IMR-90 (cell line): Measurements from ENCODE around the gene MAGEA9. TPM values are rescaled to one million over a fixed set of nuclear protein-coding genes. Genes with fewer than 3 reads are reported as not detected.
"Not testable (repeated sequence)": the region's sequence is repeated elsewhere in the genome, so short reads cannot be mapped to it uniquely, and the experiment has no call there.

Experiments
- ATAC-seq: fragments of 200-7000 bp; cut with Tn5 transposase; 2 replicates; pipeline ENCODE4 v1.9.1; 2020; ENCODE audit warnings: low read depth, mild to moderate bottlenecking, moderate library complexity
- BruUV-seq: library from RNA; stranded (reverse); fragments of 400-500 nt; replicated peaks from 2 replicates; lab custom pipeline; 2021; lab: Mats Ljungman, UMichigan
- CTCF ChIA-PET: fragments of 300-600 bp; formaldehyde crosslinking; extraction: SDS; loops from one replicate; lab custom pipeline; 2021; ENCODE audit warnings: antibody characterized with exemption; lab: Yijun Ruan, JAX
- POLR2A ChIA-PET: fragments of 300-600 bp; sonication (Branson Sonifier 250); formaldehyde crosslinking; loops from one replicate; lab custom pipeline; 2022; ENCODE audit warnings: antibody characterized with exemption; ENCODE audit not compliant: unreplicated experiment; lab: Charles Lee
- DNase-seq: peaks from one replicate; pipeline ENCODE4 v3.0.0; 2013
- H2AFZ ChIP-seq: replicated peaks from 2 replicates; pipeline ENCODE3; 2013; ENCODE audit warnings: low read length, mild to moderate bottlenecking; ENCODE audit not compliant: poor library complexity
- H2AK5ac ChIP-seq: 2 replicates; pipeline ENCODE4 v1.6.1; 2013; ENCODE audit warnings: low read depth, low read length, inconsistent platforms
- H2AK9ac ChIP-seq: replicated peaks from 2 replicates; pipeline ENCODE3; 2013; ENCODE audit warnings: mild to moderate bottlenecking, low read depth, low read length, moderate library complexity; ENCODE audit not compliant: poor library complexity
- H2BK120ac ChIP-seq: 2 replicates; pipeline ENCODE4 v1.6.1; 2013; ENCODE audit warnings: low read depth, low read length, inconsistent platforms
- H2BK15ac ChIP-seq: 3 replicates; pipeline ENCODE4 v1.6.1; 2013; ENCODE audit warnings: low read depth, low read length, inconsistent platforms
- H2BK20ac ChIP-seq: 2 replicates; pipeline ENCODE4 v1.6.1; 2013; ENCODE audit warnings: low read depth, mild to moderate bottlenecking, inconsistent platforms, low read length, moderate library complexity
- H2BK5ac ChIP-seq: 2 replicates; pipeline ENCODE4 v1.6.1; 2013; ENCODE audit warnings: mild to moderate bottlenecking, low read depth, low read length, inconsistent platforms; ENCODE audit not compliant: poor library complexity, severe bottlenecking
- H3K14ac ChIP-seq: replicated peaks from 2 replicates; pipeline ENCODE4 v1.6.1; 2013; ENCODE audit warnings: low read depth, low read length, inconsistent platforms
- H3K18ac ChIP-seq: 2 replicates; pipeline ENCODE4 v1.6.1; 2013; ENCODE audit warnings: low read depth, low read length, control low read depth
- H3K23ac ChIP-seq: 2 replicates; pipeline ENCODE4 v1.6.1; 2013; ENCODE audit warnings: low read depth, low read length, inconsistent platforms
- H3K27ac ChIP-seq: 2 replicates; pipeline ENCODE4 v1.5.1; 2013; ENCODE audit warnings: mild to moderate bottlenecking, control low read depth, low read length; ENCODE audit not compliant: insufficient read depth
- H3K27me3 ChIP-seq: 2 replicates; pipeline ENCODE4 v1.6.1; 2013; ENCODE audit warnings: low read length; ENCODE audit not compliant: control insufficient read depth, insufficient read depth
- H3K36me3 ChIP-seq: 2 replicates; pipeline ENCODE4 v1.6.1; 2013; ENCODE audit warnings: low read length, mixed read lengths; ENCODE audit not compliant: control insufficient read depth, insufficient read depth
- H3K4ac ChIP-seq: 2 replicates; pipeline ENCODE4 v1.6.1; 2013; ENCODE audit warnings: low read depth, low read length, inconsistent platforms
- H3K4me1 ChIP-seq: 2 replicates; pipeline ENCODE4 v1.6.1; 2013; ENCODE audit warnings: low read length, mixed read lengths; ENCODE audit not compliant: control insufficient read depth, insufficient read depth
- H3K4me2 ChIP-seq: 2 replicates; pipeline ENCODE4 v1.6.1; 2013; ENCODE audit warnings: low read depth, mild to moderate bottlenecking, control low read depth, low read length, moderate library complexity
- H3K4me3 ChIP-seq: 2 replicates; pipeline ENCODE4 v1.5.1; 2013; ENCODE audit warnings: low read depth, mild to moderate bottlenecking, control low read depth, low read length, moderate library complexity; ENCODE audit not compliant: insufficient read depth
- H3K56ac ChIP-seq: 2 replicates; pipeline ENCODE4 v1.6.1; 2013; ENCODE audit warnings: low read length, inconsistent platforms; ENCODE audit not compliant: insufficient read depth; ENCODE audit errors: extremely low read depth
- H3K79me1 ChIP-seq, 2 experiments: 2 replicates each; pipeline ENCODE4 v1.6.1; 2013; ENCODE audit warnings: low read length in 2 of 2, inconsistent platforms in 1 of 2, low read depth in 1 of 2
- H3K9ac ChIP-seq: 2 replicates; pipeline ENCODE4 v1.6.1; 2013; ENCODE audit warnings: low read depth, low read length, control low read depth
- H3K9me1 ChIP-seq: 2 replicates; pipeline ENCODE4 v1.6.1; 2013; ENCODE audit warnings: low read length, inconsistent platforms; ENCODE audit not compliant: insufficient read depth
- H3K9me3 ChIP-seq: 2 replicates; pipeline ENCODE4 v1.6.1; 2013; ENCODE audit warnings: low read length; ENCODE audit not compliant: control insufficient read depth, insufficient read depth
- H4K20me1 ChIP-seq: 2 replicates; pipeline ENCODE4 v1.6.1; 2013; ENCODE audit warnings: low read length, inconsistent platforms; ENCODE audit not compliant: insufficient read depth
- H4K5ac ChIP-seq: 2 replicates; pipeline ENCODE4 v1.6.1; 2013; ENCODE audit warnings: mild to moderate bottlenecking, low read depth, low read length, control low read depth
- H4K8ac ChIP-seq, 2 experiments: 2 replicates each; pipeline ENCODE4 v1.6.1; 2013; ENCODE audit warnings: low read depth in 2 of 2, low read length in 2 of 2, control low read depth in 1 of 2, inconsistent platforms in 1 of 2
- H4K91ac ChIP-seq: 2 replicates; pipeline ENCODE4 v1.6.1; 2013; ENCODE audit warnings: low read depth, low read length, inconsistent platforms; ENCODE audit not compliant: insufficient read depth
- WGBS, 2 experiments: methylation state at CpG; one replicate each; pipeline versions ENCODE4 v1.1.5 to v1.1.7; 2013; ENCODE audit warnings: missing lambda C conversion rate in 2 of 2; ENCODE audit not compliant: insufficient read length in 1 of 2; ENCODE audit errors: extremely low coverage in 2 of 2; 5-methylcytosine and 5-hydroxymethylcytosine counted together
- dilution Hi-C: fragments of 300-500 bp; cut with HindIII; formaldehyde crosslinking; loops from one replicate; pipeline ENCODE4 v1.14.3; 2018; ENCODE audit warnings: low sequenced_read_pairs; ENCODE audit not compliant: unreplicated experiment
- in situ Hi-C: fragments of 300-500 bp; cut with MboI; formaldehyde crosslinking; loops from 3 replicates; pipeline ENCODE4 v1.14.3; 2019; ENCODE audit warnings: low sequenced_read_pairs, inconsistent platforms, mixed read lengths
- intact Hi-C: fragments of 100-400 bp; cut with micrococcal nuclease; formaldehyde crosslinking; loops from 2 replicates; pipeline ENCODE4 v1.10.0; 2022
- polyA plus RNA-seq, 3 experiments: library from polyadenylated mRNA; depleted of rRNA; stranded (reverse); fragments of >200 nt; gene quantifications; 2 replicates each; pipeline ENCODE4 v1.2.3, GENCODE V29; 2012; ENCODE audit warnings: low replicate concordance in 1 of 3
- total RNA-seq: library from RNA; depleted of rRNA; stranded (reverse); fragments of >200 nt; gene quantifications from 2 replicates; pipeline ENCODE4 v1.2.3, GENCODE V29; 2012

Gene MAGEA9
- total and polyA plus RNA-seq, 2 of the 4 experiments (the other 2 are of a cell fraction) = not detected

- H3K56ac ChIP-seq, H3K4ac ChIP-seq, H3K36me3 ChIP-seq, H3K27ac ChIP-seq, H3K4me1 ChIP-seq, H3K4me3 ChIP-seq, H2BK15ac ChIP-seq, H4K8ac ChIP-seq, H3K23ac ChIP-seq, H3K9ac ChIP-seq, H2BK120ac ChIP-seq, DNase-seq, H4K91ac ChIP-seq, H2AK5ac ChIP-seq, intact Hi-C loops, CTCF ChIA-PET, BruUV-seq, H3K79me1 ChIP-seq, H2BK20ac ChIP-seq, H2BK5ac ChIP-seq, H3K9me1 ChIP-seq, H3K14ac ChIP-seq, H3K4me2 ChIP-seq, POLR2A ChIA-PET, in situ Hi-C loops, H3K18ac ChIP-seq, ATAC-seq, dilution Hi-C loops, H2AFZ ChIP-seq, H3K27me3 ChIP-seq, H2AK9ac ChIP-seq, H4K20me1 ChIP-seq, H4K5ac ChIP-seq, H3K9me3 ChIP-seq: not testable (repeated sequence)
- no CpG with 5 or more reads among the region's 6 CpGs for WGBS, 2 experiments
Observed at GRCh38 chrX:149746390-149747007, 35.2 kb upstream of the MAGEA9 start.
